NCI-H510A (cell line): ENCODE data around the gene ADORA2A.
"Not testable (repeated sequence)": the region's sequence is repeated elsewhere in the genome, so short reads cannot be mapped to it uniquely, and the experiment has no call there.

Experiments
- DNase-seq: peaks from one replicate; lab custom pipeline; 2025; lab: John Stamatoyannopoulos, UW

ADORA2A gene

DNA sequence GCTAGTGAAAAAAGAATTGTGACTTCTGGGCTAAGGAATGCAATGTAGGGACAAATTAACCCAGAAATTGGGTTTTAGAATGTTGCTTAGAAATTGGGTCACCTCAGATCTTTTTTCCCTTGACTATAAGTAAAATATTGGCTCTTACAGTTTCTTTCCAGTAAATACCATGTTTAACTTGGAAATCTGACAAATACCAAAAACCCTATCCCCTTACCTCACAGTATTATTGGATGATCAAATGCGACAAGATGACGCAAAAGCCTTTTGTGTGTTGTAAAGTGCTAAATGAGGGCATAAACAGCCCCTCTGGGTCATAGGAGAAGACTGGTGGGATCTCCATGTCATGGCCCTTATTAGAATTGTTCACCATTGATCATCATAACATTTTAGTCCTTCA, 61.6 kb downstream of the ADORA2A start:
- DNase-seq, result no peak

- not testable (repeated sequence) for DNase-seq
Observed at GRCh38 chr22:24489434-24489833, 62.0 kb downstream of the ADORA2A start.
